Choroid plexus epithelial cell (primary cell): ENCODE data around the gene GRM8.
A peak's percentile ranks its signal among the peaks of the same experiment; 100 is the strongest.

Experiments
- DNase-seq: peaks from one replicate; pipeline ENCODE4 v3.0.0-alpha.2; 2010; ENCODE audit warnings: low read depth
- H3K4me3 ChIP-seq: 2 replicates; pipeline ENCODE4 v1.5.1; 2011; ENCODE audit warnings: low read depth, mild to moderate bottlenecking, control low read depth, low read length, moderate library complexity
- TF ChIP-seq, protein P1 (sequence below): conservative IDR thresholded peaks from 2 replicates; pipeline ENCODE4 v1.5.1; 2011; ENCODE audit warnings: low read depth, mild to moderate bottlenecking, control low read depth, inconsistent platforms, low read length, moderate library complexity

The GRM8 gene

DNA sequence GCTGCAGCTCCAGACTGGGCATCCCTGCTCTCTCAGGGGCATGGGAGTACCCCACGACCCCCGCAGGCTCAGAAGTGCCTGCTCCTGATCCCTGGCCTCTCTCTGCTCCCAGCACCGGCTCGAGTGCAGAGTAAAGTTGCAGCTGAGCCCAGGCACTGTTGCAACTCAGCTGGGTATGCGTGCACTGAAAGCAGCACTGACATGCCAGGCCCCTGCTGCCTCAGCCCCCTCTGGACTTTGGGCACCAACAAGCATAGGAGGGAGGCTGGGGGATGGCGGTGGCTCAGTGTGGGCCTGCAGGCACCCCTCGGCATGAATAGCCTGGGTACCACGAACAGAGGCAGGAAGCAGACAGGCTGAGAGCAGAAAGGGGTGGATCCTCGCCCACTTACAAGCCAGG, 295.3 kb downstream of the GRM8 start:
- no peak for DNase-seq
- TF ChIP-seq, protein P1, sequence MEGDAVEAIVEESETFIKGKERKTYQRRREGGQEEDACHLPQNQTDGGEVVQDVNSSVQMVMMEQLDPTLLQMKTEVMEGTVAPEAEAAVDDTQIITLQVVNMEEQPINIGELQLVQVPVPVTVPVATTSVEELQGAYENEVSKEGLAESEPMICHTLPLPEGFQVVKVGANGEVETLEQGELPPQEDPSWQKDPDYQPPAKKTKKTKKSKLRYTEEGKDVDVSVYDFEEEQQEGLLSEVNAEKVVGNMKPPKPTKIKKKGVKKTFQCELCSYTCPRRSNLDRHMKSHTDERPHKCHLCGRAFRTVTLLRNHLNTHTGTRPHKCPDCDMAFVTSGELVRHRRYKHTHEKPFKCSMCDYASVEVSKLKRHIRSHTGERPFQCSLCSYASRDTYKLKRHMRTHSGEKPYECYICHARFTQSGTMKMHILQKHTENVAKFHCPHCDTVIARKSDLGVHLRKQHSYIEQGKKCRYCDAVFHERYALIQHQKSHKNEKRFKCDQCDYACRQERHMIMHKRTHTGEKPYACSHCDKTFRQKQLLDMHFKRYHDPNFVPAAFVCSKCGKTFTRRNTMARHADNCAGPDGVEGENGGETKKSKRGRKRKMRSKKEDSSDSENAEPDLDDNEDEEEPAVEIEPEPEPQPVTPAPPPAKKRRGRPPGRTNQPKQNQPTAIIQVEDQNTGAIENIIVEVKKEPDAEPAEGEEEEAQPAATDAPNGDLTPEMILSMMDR = no peak
- no peak overlapping the region for H3K4me3 ChIP-seq

DNA sequence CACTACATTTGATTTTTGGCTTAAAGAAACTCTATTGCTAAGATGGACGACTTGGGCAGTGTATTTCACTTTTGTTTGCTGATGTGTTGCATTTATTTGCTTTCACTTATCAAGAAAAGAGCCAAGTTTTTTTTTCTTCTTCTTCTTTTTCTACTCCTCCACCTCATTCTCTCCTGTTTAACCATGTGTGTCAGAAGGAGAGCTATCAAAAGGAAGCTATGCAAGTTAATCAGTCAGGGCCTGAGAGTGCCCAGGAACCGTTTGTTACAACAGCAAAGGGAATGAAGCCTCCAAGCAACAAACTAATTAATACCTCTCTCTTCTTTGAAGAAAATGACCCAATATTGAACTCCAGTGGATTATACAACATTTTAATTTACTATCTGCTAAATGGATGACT, 299.3 kb downstream of the GRM8 start:
- DNase-seq = no peak
- H3K4me3 ChIP-seq = no peak overlapping the region

DNA sequence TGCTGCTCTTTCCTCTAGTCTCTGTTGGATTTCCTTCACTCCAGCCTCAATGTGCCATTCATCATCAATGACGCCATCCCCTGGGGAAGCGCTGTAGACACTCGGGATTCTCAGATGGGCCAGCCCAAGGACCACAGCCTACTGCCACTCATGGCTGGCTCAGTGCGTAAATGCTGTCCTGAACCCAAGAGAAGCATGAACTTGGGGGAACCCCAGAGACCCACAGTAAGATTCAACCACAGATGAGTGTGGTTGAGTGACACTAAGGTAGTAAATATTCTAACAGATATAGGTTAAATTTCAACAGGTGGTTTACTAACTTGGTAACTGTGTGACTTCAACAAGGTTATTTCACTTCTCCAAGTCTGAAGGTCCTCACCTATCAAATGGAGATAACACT, 304.1 kb downstream of the GRM8 start:
- DNase-seq = no peak
- TF ChIP-seq, protein P1 = no peak

More for the DNA sequence above, 299.3 kb downstream of the GRM8 start:
- TF ChIP-seq, protein P1 = no peak

DNA sequence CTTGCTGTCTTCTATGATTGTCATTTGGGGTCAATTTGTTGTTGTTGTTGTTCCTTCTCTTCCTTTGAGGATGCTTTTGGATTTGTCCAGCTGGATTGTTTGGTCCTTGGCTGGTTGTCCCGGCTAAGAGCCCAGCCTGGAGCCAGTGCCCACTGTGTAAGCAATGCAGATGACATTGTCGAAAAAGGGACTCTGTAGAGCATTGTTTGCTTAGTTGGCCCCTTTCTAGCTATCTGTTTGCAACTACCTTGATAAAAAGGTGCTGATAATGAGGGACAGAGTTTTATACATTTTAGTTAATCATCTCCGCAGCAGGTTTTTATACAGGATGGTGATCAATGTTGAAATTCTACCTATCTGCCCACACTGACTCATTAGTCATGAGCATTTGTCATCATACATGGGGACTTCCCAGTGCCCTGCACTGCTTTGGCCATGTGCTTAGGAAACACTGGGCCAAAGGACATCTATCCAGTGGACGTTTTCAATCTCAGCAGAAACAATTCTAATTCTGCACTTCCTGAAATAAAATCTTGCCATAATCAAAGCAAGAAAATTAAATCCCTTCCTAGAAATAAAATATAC, 311.9 kb downstream of the GRM8 start:
- TF ChIP-seq, protein P1 = no peak
- H3K4me3 ChIP-seq = no peak overlapping the region
- no peak for DNase-seq

More for the DNA sequence above, 304.1 kb downstream of the GRM8 start:
- H3K4me3 ChIP-seq = no peak overlapping the region

DNA sequence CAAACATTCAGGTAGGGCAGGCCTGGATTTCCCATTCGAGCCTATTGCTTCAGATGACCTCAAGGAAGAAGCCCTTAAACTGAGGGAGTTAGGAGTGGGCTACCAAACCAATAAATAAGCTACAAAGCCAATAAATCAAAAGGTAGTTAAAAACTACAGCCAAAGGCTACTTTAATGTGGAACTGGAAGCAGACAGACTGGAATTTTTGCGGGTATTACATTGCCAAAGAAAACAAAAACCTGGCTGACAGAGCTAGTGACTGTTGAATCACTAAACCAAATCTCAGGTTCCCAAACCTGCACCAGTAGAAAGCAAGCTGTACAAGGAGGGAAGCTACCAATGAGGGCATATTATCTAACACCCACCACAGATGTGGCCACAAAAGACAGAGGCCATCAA, 315.6 kb downstream of the GRM8 start:
- DNase-seq = peak; percentile 0
- TF ChIP-seq, protein P1 = no peak

DNA sequence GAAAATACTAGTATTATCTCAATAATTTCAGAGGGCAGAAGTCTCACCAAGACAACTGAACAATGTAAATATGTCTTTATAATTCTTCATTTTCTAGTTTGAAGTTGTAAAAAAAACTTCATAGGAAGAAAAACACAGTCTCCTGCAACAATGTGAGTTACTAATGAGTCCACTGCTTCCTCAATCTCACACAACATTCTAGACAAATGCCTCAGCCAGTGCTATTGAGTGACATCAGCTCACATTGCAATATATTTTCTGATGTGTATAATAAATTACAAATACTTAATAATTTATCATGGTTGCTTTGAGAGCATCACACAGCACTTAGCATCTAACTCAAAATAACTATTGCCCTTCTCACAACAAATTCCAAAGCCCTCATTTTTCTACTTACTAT, 321.2 kb downstream of the GRM8 start:
- DNase-seq = no peak
- TF ChIP-seq, protein P1 = no peak

More for the DNA sequence above, 315.6 kb downstream of the GRM8 start:
- no peak overlapping the region for H3K4me3 ChIP-seq

DNA sequence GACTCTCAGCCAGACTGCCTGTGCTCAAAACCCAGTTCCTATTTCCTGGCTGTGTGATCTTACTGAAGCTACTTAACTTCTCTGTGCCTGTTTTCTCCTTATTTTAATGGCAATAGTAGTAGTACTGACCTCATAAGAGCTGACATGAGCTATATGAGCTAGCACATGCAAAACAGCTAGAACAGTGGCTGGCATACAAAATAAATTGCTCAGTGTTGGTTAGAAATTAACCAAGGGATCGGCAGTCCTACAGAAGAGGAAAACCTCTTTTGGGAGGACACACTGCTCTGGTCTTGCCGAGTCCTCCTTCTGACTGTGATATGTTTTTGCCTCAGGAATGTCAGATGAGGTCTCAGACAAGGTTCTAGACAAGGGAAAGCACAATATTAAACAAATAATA, 322.6 kb downstream of the GRM8 start:
- TF ChIP-seq, protein P1 = no peak
- H3K4me3 ChIP-seq = no peak overlapping the region
- no peak for DNase-seq

More for the DNA sequence above, 321.2 kb downstream of the GRM8 start:
- no peak overlapping the region for H3K4me3 ChIP-seq
